A549 treated with AZD9567 at 1 μM for 4 hours (cell line): ENCODE results near the gene RNF31. TPM values are rescaled to one million over a fixed set of nuclear protein-coding genes. Genes with fewer than 3 reads are reported as not detected.

Experiments
- total RNA-seq: library from RNA; stranded (reverse); fragments of 200-300 nt; extraction: Qiagen RNA extraction; gene quantifications from 5 replicates; pipeline ENCODE4 v1.2.3, GENCODE V29; 2022; ENCODE audit not compliant: insufficient read depth

RNF31 gene
- total RNA-seq, result 27.3 to 37.8 TPM (median 34.3 TPM) in 5 replicates

GRCh38 chr14:24146978-24147760, at the start of gene RNF31:
Gene RNF31 (plus strand): TSS chr14:24147498. CDS start chr14:24147699, 201 bp downstream.

GRCh38 chr14:24114532-24115421, 32.5 kb upstream of the RNF31 start, which contains the start of the genes DCAF11 and NRL:
Gene DCAF11 (plus strand): TSS chr14:24114777. CDS start chr14:24115595, 818 bp downstream.
Gene NRL (minus strand): TSS chr14:24114949. CDS start chr14:24082848, 32,101 bp downstream.

GRCh38 chr14:24130380-24130716, 16.9 kb upstream of the RNF31 start, which contains the start of gene FITM1:
Gene FITM1 (plus strand): TSS chr14:24130659. CDS start chr14:24131564, 905 bp downstream.

GRCh38 chr14:24135834-24136683, 11.2 kb upstream of the RNF31 start, which contains the start of gene PSME1:
Gene PSME1 (plus strand): TSS chr14:24136194. CDS start chr14:24136263, 69 bp downstream.

GRCh38 chr14:24141097-24141880, 6.0 kb upstream of the RNF31 start, which contains the start of gene EMC9:
Gene EMC9 (minus strand): TSS chr14:24141591. CDS start chr14:24141304, 287 bp downstream.

GRCh38 chr14:24146453-24146977, 783 bp upstream of the RNF31 start, which contains the start of gene PSME2:
Gene PSME2 (minus strand): TSS chr14:24146610. CDS start chr14:24146581, 29 bp downstream.

GRCh38 chr14:24160850-24161804, 13.8 kb downstream of the RNF31 start, which contains the start of gene IRF9:
Gene IRF9 (plus strand): TSS chr14:24161265. CDS start chr14:24162145, 880 bp downstream.

GRCh38 chr14:24171422-24172260, 24.3 kb downstream of the RNF31 start, which contains the start of gene REC8:
Gene REC8 (plus strand): TSS chr14:24172080. CDS start chr14:24172553, 473 bp downstream.

GRCh38 chr14:24188251-24189058, 41.2 kb downstream of the RNF31 start, which contains the start of gene IPO4:
Gene IPO4 (minus strand): TSS chr14:24188816. CDS start chr14:24188787, 29 bp downstream.

GRCh38 chr14:24195186-24196070, 48.1 kb downstream of the RNF31 start, which contains the start of gene TM9SF1:
Gene TM9SF1 (minus strand): TSS chr14:24195441. CDS start chr14:24195019, 422 bp downstream.

Other genes starting within 250 kb of the RNF31 start
- gene DHRS4, start 193.7 kb upstream of the RNF31 start, total RNA-seq, result 43.0 to 65.3 TPM (median 47.9 TPM) in 5 replicates
- 22.9 to 34.9 TPM (median 30.9 TPM) in 5 replicates for gene DHRS4L2, start 158.6 kb upstream of the RNF31 start, total RNA-seq
- 0.47 to 0.84 TPM (median 0.64 TPM) in 4 of 5 replicates, not detected in the other for gene CARMIL3, start 95.5 kb upstream of the RNF31 start, total RNA-seq
- 0.03 to 0.11 TPM (median 0.05 TPM) in 3 of 5 replicates, not detected in the others for gene CPNE6, start 75.9 kb upstream of the RNF31 start, total RNA-seq
- gene PCK2, start 53.2 kb upstream of the RNF31 start, total RNA-seq, result 18.9 to 22.7 TPM (median 21.0 TPM) in 5 replicates
- gene DCAF11, start 32.7 kb upstream of the RNF31 start, total RNA-seq, result 19.7 to 29.9 TPM (median 20.1 TPM) in 5 replicates
- 0.77 to 1.0 TPM (median 0.88 TPM) in 4 of 5 replicates, not detected in the other for gene NRL, start 32.5 kb upstream of the RNF31 start, total RNA-seq
- 0.09 to 0.11 TPM in 2 of 5 replicates, not detected in the others for gene FITM1, start 16.8 kb upstream of the RNF31 start, total RNA-seq
- 157 to 178 TPM (median 167 TPM) in 5 replicates for gene PSME1, start 11.3 kb upstream of the RNF31 start, total RNA-seq
- 47.3 to 67.1 TPM (median 62.0 TPM) in 5 replicates for gene EMC9, start 5.9 kb upstream of the RNF31 start, total RNA-seq
- gene PSME2, start 888 bp upstream of the RNF31 start, total RNA-seq, result 132 to 193 TPM (median 160 TPM) in 5 replicates
- 9.1 to 15.9 TPM (median 13.6 TPM) in 5 replicates for gene IRF9, start 13.8 kb downstream of the RNF31 start, total RNA-seq
- 3.3 to 6.0 TPM (median 4.0 TPM) in 5 replicates for gene REC8, start 24.6 kb downstream of the RNF31 start, total RNA-seq
- gene IPO4, start 41.3 kb downstream of the RNF31 start, total RNA-seq, result 73.9 to 90.6 TPM (median 84.9 TPM) in 5 replicates
- 56.1 to 71.9 TPM (median 59.3 TPM) in 5 replicates for gene TM9SF1, start 47.9 kb downstream of the RNF31 start, total RNA-seq
- gene TSSK4, start 58.2 kb downstream of the RNF31 start, total RNA-seq, result not detected in 5 replicates
- gene CHMP4A, start 66.0 kb downstream of the RNF31 start, total RNA-seq, result 77.6 to 89.1 TPM (median 81.5 TPM) in 5 replicates
- gene MDP1, start 68.6 kb downstream of the RNF31 start, total RNA-seq, result 20.7 to 31.9 TPM (median 29.7 TPM) in 5 replicates
- gene NEDD8, start 84.9 kb downstream of the RNF31 start, total RNA-seq, result 348 to 468 TPM (median 465 TPM) in 5 replicates
- 53.0 to 75.8 TPM (median 56.4 TPM) in 5 replicates for gene GMPR2, start 85.4 kb downstream of the RNF31 start, total RNA-seq
- gene TINF2, start 95.1 kb downstream of the RNF31 start, total RNA-seq, result 32.1 to 39.8 TPM (median 39.2 TPM) in 5 replicates
- gene TGM1, start 115.7 kb downstream of the RNF31 start, total RNA-seq, result 0.66 to 1.5 TPM (median 1.0 TPM) in 4 of 5 replicates, not detected in the other
- 15.3 to 23.4 TPM (median 16.9 TPM) in 5 replicates for gene RABGGTA, start 124.1 kb downstream of the RNF31 start, total RNA-seq
- 9.7 to 13.7 TPM (median 12.1 TPM) in 5 replicates for gene DHRS1, start 152.3 kb downstream of the RNF31 start, total RNA-seq
- 14.4 to 18.4 TPM (median 16.9 TPM) in 5 replicates for gene NOP9, start 152.4 kb downstream of the RNF31 start, total RNA-seq
- 0.09 to 0.51 TPM (median 0.32 TPM) in 4 of 5 replicates, not detected in the other for gene CIDEB, start 160.5 kb downstream of the RNF31 start, total RNA-seq
- gene LTB4R2, start 162.6 kb downstream of the RNF31 start, total RNA-seq, result 5.2 to 8.2 TPM (median 6.0 TPM) in 4 of 5 replicates, not detected in the other
- gene LTB4R, start 164.0 kb downstream of the RNF31 start, total RNA-seq, result 5.7 to 9.1 TPM (median 7.6 TPM) in 5 replicates
- gene ADCY4, start 187.6 kb downstream of the RNF31 start, total RNA-seq, result not detected in 5 replicates
- not detected in 5 replicates for gene RIPK3, start 192.5 kb downstream of the RNF31 start, total RNA-seq
- 0.05 to 0.45 TPM (median 0.20 TPM) in 4 of 5 replicates, not detected in the other for gene NFATC4, start 220.7 kb downstream of the RNF31 start, total RNA-seq